LNCAP (cell line): ENCODE measurements around the gene ADGRB3.

Experiments
- TF ChIP-seq, protein P1 (sequence below): fragments of 450-650 bp; IDR thresholded peaks from 2 replicates; pipeline ENCODE4 v1.5.1; 2017; ENCODE audit warnings: mild to moderate bottlenecking

The ADGRB3 gene

DNA sequence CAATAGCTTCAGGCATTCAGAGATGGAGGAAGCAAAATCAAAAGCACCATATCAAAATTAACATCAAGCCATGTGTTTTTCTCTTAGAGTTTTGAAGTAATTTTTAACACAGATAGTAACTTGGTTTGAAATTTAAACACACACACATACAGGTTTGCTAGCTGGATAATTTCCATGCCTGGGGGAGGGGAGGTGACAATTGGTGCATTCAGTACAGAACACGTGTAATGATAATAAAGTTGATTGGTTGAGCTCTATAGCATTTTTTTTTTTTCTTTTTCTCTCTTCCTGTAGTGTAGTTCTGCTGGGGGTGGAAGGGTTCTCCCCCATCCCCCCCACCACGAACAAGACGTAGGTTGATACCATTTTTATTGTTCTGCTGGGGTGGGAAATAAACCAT lies 596.9 kb downstream of the ADGRB3 start:
- TF ChIP-seq, protein P1, sequence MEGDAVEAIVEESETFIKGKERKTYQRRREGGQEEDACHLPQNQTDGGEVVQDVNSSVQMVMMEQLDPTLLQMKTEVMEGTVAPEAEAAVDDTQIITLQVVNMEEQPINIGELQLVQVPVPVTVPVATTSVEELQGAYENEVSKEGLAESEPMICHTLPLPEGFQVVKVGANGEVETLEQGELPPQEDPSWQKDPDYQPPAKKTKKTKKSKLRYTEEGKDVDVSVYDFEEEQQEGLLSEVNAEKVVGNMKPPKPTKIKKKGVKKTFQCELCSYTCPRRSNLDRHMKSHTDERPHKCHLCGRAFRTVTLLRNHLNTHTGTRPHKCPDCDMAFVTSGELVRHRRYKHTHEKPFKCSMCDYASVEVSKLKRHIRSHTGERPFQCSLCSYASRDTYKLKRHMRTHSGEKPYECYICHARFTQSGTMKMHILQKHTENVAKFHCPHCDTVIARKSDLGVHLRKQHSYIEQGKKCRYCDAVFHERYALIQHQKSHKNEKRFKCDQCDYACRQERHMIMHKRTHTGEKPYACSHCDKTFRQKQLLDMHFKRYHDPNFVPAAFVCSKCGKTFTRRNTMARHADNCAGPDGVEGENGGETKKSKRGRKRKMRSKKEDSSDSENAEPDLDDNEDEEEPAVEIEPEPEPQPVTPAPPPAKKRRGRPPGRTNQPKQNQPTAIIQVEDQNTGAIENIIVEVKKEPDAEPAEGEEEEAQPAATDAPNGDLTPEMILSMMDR, result no peak

DNA sequence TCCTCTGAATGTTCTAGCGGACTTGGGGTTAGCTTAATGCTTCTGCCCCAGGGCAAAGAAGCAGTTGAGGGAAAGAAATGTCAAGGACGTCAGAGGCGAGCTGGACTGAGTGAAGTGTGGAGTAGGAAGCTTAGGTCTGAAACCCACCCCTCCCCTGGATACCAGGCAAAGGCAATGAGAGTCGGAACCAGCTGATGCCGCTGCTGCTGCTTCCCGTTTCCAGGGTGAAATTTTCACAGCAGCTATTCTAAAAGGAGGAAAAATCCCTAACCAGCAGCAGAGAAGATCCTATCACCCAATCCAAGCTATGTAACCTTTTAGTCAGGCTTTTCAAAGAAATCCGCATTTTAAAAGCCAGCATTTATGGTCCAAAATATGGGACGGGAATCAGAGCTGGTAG lies 597.4 kb downstream of the ADGRB3 start:
- TF ChIP-seq, protein P1, result no peak

DNA sequence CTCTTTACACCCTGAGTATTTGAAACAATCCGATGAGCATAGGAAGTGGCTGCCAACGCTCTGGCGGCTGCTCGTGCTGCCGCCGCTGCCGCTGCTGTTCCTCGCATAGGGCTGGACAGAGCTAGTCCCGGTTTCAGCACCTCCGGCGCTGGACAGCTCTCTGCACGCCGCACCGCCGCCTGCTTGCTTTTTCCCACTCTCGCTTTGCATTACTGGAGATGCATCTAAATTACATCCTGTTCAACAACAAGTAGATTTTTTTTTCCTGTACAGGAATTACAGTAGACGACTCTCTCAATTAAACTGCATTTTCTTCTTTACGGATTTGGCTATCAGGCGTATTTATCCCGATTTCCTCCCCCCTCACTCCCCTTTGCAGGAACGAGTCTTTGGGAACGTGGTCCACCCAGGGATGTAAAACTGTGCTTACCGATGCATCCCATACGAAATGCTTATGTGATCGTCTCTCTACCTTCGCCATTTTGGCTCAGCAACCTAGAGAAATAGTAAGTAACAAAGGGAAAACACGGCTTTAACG lies 597.9 kb downstream of the ADGRB3 start:
- TF ChIP-seq, protein P1, result no peak

DNA sequence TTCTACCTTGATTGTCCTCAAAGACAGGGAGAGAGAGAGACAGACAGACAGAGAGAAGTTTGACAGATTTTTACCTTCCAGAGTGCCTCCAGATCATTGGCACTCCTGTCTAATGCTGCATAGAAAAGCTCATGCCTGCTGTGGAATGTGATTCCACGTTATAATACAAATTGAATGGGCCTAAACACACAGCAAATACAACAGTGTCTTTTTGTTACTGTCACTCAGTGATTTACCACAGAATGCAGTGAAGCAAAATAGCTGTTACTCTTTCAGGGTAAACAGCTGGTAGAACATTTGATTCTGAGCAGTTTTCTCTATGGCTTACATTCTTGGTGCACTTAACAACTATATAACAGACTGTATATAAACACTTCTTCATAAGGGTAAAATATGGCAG lies 603.0 kb downstream of the ADGRB3 start:
- TF ChIP-seq, protein P1, result no peak

DNA sequence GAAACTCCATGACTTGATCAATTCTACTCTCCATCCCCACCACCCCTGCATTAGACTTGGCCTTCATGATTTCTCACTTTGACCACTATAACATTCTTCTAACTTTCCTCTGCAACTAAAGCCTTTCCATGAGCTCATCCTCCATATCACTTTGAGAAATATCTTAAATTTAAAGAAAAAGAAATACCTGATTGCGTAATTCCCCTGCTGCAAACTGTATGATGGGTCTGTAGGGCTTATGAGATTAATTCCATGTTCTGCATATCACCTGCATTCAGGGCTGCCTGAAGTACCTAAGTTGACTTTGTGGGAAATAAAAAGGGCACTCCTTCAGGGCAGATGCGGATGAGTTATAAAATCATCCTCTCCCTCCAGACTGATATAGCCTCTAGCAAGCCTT lies 611.9 kb downstream of the ADGRB3 start:
- TF ChIP-seq, protein P1, result no peak

DNA sequence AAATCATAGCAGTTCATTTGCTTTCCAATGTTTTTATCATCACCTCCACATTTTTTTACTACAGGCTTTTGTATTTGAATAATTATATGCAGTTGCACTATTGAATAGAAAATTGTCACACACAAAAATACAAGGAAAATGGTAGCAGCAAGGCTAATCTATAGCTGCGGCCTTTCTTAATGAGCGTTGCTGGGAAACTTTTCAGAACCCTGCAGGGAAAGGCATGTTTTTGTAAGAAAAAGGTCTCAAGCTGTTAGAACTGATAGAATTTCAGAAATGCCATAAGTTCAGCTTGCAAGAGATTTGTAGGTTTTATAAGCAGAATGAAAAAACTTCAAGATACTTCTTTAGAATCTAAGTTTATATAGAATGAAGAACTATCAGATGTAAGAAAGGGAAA lies 625.9 kb downstream of the ADGRB3 start:
- TF ChIP-seq, protein P1, result no peak

DNA sequence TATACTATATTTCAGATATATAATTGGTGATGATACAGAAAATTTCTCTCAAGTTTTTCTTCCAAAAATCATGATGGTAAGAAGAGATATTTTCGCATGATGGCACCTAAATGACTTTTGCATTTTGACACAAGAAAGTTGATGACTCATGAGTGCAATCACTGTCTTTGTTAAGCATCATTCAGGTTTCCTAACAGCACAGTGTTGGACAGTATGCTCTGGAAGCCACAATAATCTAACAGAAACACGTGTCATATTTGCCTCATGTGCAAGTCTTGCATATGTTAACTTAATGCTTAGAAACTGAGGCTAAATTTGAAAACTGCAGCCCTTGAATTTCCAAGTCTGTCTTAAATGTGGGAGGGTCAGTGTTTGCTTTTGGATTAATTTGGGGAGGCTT lies 628.2 kb downstream of the ADGRB3 start:
- TF ChIP-seq, protein P1, result no peak

DNA sequence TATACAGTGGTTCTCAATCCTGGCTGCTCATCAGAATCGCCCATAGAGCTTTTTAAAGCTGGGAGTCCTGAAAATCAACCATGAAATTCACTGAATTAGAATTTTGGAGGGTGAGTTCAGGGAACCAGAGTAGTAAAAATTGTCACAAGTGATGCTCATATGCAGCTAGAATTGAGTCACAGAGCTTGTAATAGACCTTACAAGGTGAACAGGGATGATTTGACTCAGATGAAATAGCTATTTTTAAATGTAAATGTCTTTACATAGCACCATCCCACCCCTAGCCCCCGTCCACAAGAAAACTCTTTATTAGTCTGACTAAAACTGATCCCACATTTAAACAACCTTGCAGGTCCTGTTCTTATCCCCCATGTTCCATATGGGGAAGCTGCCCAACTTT lies 630.0 kb downstream of the ADGRB3 start:
- TF ChIP-seq, protein P1, result no peak
